ENCODE data around the gene APOB.

The APOB gene

DNA sequence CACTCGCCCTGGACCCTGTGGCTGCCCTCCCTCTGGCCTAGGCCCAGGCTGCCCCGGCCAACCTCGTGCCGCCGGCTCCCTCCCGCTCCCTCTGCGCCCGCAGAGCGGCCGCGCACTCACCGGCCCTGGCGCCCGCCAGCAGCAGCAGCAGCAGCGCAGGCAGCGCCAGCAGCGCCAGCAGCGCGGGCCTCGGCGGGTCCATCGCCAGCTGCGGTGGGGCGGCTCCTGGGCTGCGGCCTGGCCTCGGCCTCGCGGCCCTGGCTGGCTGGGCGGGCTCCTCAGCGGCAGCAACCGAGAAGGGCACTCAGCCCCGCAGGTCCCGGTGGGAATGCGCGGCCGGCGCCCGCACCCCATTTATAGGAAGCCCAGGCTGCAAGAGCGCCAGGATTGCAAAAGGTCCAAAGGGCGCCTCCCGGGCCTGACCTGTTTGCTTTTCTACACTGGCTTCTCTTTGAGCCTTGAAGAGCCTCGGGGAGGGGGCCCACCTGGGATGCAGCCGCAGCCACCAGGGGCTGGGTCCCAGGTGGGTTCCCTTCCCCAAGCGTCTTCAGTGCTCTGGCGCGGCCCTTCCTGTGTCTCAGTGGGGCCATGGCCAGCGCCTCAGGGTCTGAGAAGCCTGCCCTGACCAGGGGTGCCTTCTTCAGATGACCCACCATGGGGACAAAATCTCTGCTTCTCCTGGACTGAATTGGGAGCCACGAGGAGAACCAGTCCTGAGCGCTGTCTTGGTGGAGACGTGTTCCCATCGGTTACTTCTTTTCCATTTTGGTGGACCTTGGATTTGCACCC is at the start of gene APOB:
Gene APOB (minus strand): TSS at position 330 of the 789 bp plus-strand sequence. CDS start 128 bp downstream, at position 202.
- DNase-seq, result peak; percentile 67

DNA sequence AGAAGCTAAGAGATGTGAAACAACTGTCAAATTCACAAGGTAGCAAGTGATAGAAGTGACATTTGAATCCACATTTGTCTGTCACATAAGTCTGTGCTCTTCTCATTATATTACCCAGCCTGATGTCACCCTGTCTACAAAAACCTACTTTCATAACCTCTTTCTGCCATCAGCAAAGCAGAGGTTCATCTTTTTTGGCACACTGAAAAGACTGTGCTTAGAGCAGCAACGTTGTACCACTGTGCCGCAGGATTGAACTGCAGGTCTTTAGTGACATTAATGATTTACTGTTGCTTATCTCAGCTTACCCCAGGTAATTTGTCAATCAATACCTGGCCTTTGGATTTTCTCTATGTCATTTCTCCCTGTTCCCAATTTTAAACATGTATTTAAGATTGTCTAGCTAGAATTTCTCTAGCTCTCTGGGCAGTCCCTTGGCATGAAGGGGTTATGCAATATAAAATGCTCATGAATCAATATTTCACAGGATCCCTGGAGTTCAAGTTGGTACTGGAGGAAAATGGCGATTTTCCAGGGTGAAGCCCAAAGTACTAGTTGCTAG is 48.5 kb upstream of the APOB start:
- no peak for DNase-seq

DNA sequence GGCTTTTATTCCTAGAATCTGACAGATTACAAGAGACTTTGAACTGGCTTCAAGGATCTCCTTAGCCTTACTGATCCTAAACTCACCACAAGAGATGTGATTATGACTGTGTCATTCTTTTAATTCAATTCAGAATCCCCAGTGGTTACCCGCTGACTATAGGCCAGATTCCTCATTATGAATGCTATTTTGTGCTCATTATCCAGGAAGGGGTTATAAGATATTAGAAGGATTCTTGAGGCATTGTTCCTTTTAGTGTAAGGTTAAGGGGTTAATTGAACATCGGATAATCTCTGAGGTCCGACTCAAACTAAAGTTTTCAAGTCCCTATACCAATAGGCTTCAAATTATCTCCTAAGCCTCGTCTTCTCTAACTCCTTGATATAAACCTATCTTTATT is 40.5 kb upstream of the APOB start:
- DNase-seq, result peak; percentile 67

- no peak for DNase-seq
Observed at GRCh38 chr2:21083482-21083881, 39.6 kb upstream of the APOB start.

GRCh38 chr2:21078296-21078695 is 34.4 kb upstream of the APOB start:
- DNase-seq, result no peak

DNA sequence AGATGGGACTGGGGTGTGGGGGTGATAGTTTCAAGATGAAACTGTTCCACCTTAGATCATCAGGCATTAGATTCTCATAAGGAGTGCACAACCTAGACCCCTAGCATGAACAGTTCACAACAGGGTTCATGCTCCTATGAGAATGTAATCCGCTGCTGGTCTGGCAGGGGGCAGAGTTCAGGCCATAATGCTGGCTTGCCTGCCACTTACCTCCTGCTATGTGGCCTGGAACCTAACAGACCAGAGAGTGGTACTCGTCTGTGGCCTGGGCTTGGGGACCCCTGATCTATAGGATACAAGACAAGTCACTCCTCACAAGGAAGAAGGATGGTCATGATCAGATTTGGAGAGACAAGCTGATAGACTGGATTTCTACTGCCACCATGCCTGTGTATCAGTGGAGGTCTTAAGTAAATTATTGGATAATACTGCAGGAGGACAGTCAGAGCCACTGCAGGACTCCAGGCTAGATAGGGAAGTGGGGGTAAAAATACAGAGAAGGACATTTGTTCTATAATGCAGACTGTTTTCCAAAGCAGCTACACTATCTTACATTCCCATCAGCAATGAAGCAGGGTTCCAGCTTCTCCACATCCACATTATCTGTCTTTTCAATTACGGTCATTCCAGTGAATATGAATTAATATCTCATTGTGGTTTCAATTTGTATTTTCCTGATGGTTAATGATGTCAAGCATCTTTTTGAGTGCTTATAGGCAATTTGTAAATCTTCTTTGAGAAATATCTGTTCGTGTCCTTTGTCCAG is 28.8 kb upstream of the APOB start:
- no peak for DNase-seq

GRCh38 chr2:21070341-21071257 is 26.7 kb upstream of the APOB start:
- DNase-seq, result no peak

GRCh38 chr2:21069746-21070340 is 26.0 kb upstream of the APOB start:
- no peak for DNase-seq

DNA sequence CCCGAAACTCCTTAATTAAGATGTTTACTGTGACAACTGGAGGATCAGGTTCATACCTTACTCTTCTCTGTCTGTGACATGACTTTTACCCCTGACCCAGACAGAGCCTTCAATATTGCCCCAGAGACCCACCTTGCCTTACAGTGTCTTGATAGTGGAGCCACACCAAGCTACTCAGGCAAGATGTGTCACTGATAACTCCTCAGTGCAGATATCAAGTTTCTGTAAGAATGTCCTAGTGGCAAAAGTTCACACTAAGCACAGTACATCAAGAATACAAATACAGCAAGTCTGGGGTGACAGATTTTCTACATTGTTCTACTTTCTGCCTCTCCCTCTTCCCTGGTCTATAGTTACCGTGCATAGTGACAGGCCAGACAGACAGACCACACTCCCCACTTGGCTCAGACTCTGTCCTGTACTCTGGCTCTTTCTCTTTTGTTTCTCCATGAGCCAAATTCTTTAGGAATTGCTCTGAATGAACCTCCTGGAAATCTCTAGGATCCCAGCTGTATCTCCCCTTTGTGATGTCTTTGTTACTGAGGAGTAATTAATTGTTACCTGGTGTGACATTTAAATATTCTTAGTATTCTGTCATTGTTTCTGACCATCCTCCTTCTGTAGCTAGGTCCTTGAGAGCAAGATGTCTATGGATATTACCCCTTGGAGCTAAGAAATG is 24.1 kb upstream of the APOB start:
- no peak for DNase-seq

GRCh38 chr2:21067125-21067524 is 23.3 kb upstream of the APOB start:
- DNase-seq, result no peak

DNA sequence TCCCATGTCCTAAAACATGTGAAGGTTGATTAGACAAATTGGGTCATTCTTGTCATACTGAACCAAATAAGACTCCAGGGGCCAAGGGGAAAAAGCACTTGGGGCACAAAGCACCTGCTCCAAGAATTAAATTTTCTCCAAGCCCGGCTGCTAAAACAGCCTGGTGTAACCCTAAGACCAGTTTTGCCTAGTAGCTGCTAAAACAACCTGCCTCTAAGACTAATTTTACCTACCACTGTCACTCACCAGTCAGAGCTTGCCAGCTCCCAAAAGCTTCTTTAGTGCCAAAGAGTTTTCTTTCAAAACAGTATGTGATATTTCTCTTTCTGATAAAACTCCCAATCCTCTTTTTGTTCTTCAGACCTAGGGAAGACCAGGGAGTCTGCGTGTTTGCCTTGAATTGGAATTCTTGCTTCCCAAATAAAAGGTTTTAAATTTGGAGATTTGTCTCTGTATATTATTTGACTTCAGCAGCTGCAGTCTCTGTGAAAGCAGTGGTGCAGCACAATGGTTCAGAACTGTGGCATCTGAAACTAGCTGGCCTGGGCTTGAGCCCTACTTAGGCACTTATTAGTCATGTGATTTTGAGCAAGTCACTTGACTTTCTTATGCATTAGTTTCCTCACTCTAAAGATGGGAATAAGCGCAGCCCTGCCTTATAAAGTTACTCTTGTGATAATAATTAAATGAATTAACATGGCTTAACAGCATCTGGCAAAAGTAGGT is 16.2 kb upstream of the APOB start:
- no peak for DNase-seq

- no peak for DNase-seq
Observed at GRCh38 chr2:21057097-21057496, 13.2 kb upstream of the APOB start.

GRCh38 chr2:21055879-21056790 is 12.3 kb upstream of the APOB start:
- no peak for DNase-seq

DNA sequence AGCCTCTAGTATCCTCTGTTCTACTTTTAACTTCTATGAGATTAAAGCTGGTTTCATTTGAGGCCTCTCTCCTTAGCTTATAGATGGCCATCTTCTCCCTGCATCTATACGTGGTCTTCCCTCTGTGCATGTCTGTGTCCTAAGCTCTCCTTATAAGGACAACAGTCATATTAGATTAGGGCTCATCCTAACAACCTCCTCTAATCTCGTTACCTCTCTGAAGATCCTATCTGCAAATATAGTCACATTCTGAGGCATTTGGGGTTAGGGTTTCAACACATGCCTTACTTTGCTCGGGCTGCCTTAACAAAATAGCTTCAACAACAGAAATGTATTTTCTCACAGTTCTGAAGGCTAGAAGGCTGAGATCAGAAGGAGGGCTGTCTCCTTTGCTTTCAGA is 11.6 kb upstream of the APOB start:
- no peak for DNase-seq

DNA sequence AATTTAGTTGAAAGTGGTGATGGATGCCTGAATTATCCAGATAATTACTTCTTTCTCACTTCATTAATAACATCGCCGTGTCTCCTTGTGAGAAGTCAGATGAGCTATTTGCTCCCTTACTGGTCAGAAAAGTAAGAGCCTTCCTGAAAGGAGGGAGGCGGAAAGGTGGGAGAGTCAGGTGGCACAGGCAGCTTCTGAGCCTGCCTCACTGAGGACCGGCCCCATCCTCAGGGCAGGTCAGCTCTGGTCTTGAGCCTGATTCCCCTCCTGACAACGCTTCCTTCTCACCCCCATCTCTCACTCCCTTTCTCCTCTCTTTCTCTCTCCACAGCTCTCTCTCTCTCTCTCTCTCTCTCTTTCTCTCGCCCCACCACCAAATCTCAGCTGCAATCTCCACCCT is 10.1 kb upstream of the APOB start:
- DNase-seq, result no peak

DNA sequence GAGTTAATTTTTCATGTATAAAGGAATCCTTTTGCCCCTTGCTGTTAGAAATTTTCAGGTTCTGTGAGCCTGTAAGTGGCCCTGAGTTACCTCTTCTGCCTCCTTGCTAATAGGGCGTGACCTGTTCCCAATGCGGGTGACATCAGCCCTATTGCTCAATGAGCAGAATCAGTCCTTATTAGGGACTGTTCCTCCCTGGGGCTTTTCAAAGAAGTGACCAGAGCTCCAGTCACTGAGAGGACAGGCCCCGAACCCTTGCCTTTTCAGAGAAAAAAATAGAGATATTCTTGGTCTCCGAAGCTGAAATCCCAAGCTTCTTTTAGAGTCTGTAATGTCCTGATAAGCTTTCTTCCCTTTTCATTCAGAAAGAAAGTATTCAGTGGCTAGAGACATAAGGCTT is 8.2 kb upstream of the APOB start:
- DNase-seq, result no peak

DNA sequence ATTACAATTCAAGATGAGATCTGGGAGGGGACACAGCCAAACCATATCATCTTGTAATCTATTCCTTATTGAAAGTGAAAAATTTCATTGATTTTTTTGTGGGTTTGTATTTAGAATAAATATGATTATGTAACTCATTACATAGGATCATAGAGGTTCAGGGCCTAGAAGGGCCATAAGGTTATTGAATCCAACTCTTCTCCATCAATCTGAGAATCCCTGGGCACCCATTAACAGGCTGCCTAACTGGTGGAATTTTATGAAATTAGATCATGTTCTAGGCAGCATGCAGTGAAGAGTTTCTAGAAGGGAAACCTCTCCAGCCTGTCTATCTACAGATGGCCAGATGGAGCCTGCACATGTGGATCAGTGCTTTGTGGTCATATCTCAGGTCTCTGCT is 6.3 kb upstream of the APOB start:
- no peak for DNase-seq

GRCh38 chr2:21047141-21048009 is 3.5 kb upstream of the APOB start:
- DNase-seq, result no peak

DNA sequence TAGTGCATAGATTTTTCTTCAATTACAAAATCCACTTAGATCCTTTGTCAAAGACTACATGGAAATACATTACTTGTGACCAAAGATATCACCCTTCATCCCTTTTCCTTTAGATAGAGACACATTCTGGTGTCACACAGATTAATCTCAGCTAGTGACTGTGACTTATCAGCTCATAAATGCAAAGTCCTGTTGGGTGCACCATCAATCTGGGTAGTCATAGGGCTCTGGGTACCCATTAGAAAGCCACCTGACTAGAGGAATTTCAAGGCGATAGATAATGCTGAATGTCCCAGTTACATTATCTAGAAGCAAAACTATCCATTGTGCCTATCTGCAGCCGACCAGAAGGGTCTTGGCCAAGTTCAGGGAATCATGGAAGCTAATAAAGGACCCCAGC is 2.6 kb upstream of the APOB start:
- no peak for DNase-seq
